ENCODE measurements around the gene HLA-DQA2. TPM values are rescaled to one million over a fixed set of nuclear protein-coding genes. Genes with fewer than 3 reads are reported as not detected.

HLA-DQA2 gene
- not detected in 2 replicates for total RNA-seq

DNA sequence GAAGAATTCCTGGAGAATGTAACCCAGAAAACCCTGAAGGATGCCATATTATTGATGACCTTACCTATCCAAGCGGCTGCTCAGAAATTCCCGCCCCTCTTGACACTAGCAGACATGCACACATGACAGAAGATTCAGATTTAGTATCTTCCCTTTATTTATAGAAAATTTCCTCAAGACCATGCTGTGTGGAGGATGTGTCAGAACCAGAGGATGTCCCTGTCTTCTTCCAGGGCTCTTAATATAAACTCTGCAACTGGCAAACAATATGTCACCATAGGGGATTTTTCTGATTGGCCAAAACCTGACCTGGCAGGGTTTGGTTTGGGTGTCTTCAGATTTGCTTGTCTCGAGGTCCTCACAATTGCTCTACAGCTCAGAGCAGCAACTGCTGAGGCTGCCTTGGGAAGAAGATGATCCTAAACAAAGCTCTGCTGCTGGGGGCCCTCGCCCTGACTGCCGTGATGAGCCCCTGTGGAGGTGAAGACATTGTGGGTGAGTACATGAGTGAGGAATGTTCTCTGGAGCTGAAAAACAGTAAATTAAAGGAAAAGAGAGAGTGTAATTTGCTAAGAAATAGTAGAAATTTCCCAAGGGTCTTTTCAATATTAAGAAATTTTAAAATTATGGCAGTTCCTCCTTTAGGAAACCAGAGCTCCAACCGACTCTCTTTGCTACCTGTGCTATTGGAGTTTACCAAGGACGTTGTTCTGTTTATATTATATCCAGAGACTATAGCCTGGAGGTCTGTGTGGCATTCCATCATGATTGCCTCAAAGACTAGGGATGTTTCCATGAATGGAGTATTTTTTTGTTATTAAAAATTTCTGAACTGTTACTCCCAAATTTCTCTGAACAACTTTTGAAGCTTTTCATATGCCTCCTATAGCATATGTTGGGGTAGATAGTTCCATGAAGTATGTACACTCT is at the start of gene HLA-DQA2:
Gene HLA-DQA2, plus strand, starts transcription at position 361 of the 930 bp plus-strand sequence. Its CDS starts 53 bp downstream, at position 414.

DNA sequence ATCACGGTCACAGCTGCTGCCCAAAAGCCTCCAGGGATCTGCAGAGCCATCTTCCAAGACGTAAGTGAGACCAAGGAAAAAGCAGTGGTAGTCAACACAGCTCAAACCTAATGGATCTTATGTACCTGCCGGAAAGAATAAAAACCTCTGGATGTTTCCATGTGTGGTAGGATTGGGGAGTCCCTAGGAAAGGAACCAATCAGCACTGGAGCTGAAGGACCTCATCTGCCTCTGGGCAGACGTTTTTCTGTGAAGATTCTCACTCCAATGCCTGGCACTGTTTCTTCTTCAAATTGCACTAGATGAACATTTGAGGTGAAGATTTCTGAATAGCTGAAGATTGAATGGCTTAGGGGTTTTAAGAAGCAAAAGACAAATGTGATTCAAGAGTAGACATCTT is 22.2 kb downstream of the HLA-DQA2 start, which contains the start of gene HLA-DQB2:
Gene HLA-DQB2, minus strand, starts transcription at position 112 of the 400 bp plus-strand sequence. Its CDS starts 62 bp downstream, at position 50.

Other genes with a start within 250 kb of the HLA-DQA2 start
- gene HLA-DRB5, start 211.1 kb upstream of the HLA-DQA2 start, total RNA-seq, result not detected in 2 replicates
- not detected in 2 replicates for gene HLA-DRB1, start 151.5 kb upstream of the HLA-DQA2 start, total RNA-seq
- gene HLA-DQA1, start 104.0 kb upstream of the HLA-DQA2 start, total RNA-seq, result not detected in 2 replicates
- gene HLA-DQB1, start 74.7 kb upstream of the HLA-DQA2 start, total RNA-seq, result not detected in 2 replicates
- gene HLA-DQB2, start 22.1 kb downstream of the HLA-DQA2 start, total RNA-seq, result not detected in 2 replicates
- 0.11 and 0.12 TPM in 2 replicates for gene HLA-DOB, start 75.6 kb downstream of the HLA-DQA2 start, total RNA-seq
- 8.0 and 10.3 TPM in 2 replicates for gene TAP2, start 97.3 kb downstream of the HLA-DQA2 start, total RNA-seq
- gene PSMB8, start 102.7 kb downstream of the HLA-DQA2 start, total RNA-seq, result 41.2 and 52.1 TPM in 2 replicates
- gene TAP1, start 112.3 kb downstream of the HLA-DQA2 start, total RNA-seq, result 39.5 and 48.9 TPM in 2 replicates
- gene PSMB9, start 112.8 kb downstream of the HLA-DQA2 start, total RNA-seq, result 26.7 and 30.7 TPM in 2 replicates
- under 0.01 TPM in 1 of 2 replicates, not detected in the other for gene HLA-DMB, start 199.6 kb downstream of the HLA-DQA2 start, total RNA-seq
- gene HLA-DMA, start 211.7 kb downstream of the HLA-DQA2 start, total RNA-seq, result 0.33 and 1.1 TPM in 2 replicates
- 95.3 and 96.0 TPM in 2 replicates for gene BRD2, start 227.2 kb downstream of the HLA-DQA2 start, total RNA-seq